Stimulated activated CD4-positive, alpha-beta T cell treated with anti-CD3 and anti-CD28 coated beads, Interleukin-15, amount 100 ng/mL, for 48 hours (primary cell): ENCODE results near the gene RHOXF2.
"Not testable (repeated sequence)": the region's sequence is repeated elsewhere in the genome, so short reads cannot be mapped to it uniquely, and the experiment has no call there.

Source experiments
- DNase-seq, 2 donors: peaks; one replicate each; pipeline ENCODE4 v3.0.0-alpha.2; 2020; ENCODE audit warnings: low read depth in 2 of 2

RHOXF2 gene

DNA sequence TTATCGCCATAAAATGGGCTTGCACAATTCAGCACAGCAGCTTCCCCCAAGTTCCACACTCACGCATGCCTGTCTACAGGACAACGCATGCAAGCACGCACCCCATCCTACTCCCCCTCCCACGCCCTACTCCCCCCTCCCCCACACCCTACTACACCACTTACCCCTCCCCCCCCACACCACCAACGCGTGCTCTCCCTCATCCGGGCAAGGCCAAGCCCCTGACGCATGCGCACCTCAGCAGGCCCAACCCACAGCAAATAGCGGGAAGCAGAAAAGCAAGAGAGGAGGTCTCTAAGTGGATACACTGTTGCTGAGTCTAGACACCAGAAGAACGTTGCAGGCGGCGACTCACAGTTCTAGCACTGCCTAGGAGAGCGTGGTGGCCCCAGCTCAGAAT, at the start of gene RHOXF2:
RHOXF2 (plus strand) TSS at position 301 of the 400 bp plus-strand sequence. CDS start 138 bp downstream, outside the sequence.
- not testable (repeated sequence) for DNase-seq

DNA sequence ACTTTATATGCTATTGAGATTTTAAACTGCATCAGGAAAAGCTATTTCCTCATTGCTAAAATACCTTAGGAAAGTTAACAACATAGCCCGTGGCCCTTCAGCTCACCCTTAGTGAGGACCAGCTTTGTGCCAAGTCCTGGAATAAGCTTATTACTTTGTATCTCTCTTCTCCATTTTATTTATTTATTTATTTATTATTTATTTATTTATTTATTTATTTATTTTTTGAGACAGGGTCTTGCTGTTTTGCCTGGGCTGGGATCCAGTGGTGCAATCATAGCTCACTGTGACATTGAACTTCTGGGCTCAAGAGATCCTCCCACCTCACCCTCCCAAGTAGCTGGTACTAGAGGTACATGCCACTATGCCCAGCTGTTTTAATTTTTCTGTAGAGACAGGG, 49.0 kb upstream of the RHOXF2 start:
- no peak for DNase-seq

GRCh38 chrX:120111611-120112010, 46.8 kb upstream of the RHOXF2 start:
- DNase-seq: no peak

- no peak for DNase-seq
These were observed 42.9 kb upstream of the RHOXF2 start, which contains the start of gene RHOXF1 for GRCh38 chrX:120115438-120115963. Gene RHOXF1 (minus strand): TSS chrX:120115913. CDS start chrX:120115862, 51 bp downstream.

GRCh38 chrX:120120223-120120622, 38.2 kb upstream of the RHOXF2 start:
- DNase-seq: no peak

DNA sequence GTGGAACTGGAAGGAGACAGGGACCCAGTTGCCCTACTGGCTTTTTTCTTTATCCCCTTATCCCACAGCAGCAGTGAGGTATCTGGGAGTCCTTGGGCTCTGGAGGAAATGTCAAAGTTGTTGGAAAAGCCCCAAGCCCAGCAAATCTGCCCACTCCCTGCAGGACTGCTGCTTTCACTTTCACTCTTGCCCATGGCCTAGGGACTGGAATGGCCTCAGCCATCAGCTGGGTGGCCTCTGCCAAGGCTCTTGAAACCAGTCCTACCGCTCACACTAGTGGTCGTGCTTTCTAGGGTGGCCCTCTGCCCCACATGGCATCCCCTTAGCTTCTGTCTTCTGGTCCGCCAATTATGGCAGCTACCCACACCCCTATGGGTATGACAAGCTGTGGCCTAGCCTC, 33.0 kb upstream of the RHOXF2 start:
- no peak for DNase-seq

DNA sequence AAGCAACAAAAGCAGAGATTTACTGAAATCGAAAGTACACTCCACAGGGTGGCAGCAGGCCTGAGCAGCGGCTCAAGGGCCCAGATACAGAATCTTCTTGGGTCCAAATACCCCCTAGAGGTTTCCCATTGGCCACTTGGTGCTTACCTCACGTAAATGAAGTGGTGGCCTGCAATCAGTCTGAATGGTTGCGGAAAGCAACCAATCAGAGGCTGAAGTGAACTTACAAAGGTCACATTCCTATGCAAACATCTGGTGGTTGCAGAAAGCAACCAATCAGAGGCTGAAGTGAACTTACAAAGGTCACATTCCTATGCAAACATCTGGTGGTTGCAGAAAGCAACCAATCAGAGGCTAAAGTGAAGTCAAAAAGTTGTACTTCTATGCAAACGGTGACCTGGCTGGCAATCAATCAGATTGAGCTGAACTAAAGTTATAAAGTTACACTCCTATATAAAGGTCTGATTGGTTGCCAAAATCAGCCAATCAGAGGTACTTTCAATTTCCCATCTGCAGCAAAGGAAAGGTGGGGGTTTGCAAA, 30.0 kb upstream of the RHOXF2 start:
- not testable (repeated sequence) for DNase-seq

DNA sequence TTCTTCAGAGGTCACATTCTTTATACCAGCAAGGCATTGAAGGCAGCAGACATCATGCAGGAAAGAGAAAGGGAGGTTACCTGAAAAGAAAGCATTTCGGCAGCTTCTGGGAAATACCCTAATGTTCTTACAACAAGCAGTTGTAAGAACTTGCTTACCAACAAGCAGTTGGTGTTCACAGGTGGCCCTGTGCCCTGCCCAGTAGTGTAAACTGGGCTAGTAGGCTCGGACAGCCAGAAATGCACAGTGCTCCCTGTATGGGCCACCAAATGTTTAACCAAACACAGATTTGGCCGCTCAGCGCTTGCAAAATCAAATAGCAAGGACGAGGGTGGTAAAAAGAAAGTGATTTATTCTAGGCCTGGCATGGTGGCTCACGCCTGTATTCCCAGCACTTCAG, 22.3 kb upstream of the RHOXF2 start:
- DNase-seq: no peak

- no peak for DNase-seq
These were observed 21.6 kb upstream of the RHOXF2 start for GRCh38 chrX:120136840-120137239.

DNA sequence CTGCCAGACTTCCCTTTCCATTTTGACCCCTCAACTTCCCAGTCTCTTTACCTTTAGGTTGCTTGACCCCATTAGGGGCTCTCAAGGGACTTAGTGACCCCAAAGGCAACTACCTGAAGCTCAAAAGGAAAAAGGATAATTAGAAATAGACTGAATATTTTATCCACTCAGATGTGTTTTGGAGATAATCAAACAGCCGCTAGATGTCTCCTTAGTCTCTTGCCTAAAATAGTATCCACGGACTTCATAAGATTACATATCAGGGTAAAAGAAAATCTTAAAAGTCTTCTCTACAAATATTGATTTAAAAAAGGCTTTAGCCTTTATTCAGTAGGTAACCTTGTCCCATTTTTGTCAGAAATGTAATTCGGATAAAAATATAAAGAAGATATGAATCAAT, 21.0 kb upstream of the RHOXF2 start:
- no peak for DNase-seq

- DNase-seq: no peak
These were observed 18.0 kb upstream of the RHOXF2 start for GRCh38 chrX:120140293-120140981.

DNA sequence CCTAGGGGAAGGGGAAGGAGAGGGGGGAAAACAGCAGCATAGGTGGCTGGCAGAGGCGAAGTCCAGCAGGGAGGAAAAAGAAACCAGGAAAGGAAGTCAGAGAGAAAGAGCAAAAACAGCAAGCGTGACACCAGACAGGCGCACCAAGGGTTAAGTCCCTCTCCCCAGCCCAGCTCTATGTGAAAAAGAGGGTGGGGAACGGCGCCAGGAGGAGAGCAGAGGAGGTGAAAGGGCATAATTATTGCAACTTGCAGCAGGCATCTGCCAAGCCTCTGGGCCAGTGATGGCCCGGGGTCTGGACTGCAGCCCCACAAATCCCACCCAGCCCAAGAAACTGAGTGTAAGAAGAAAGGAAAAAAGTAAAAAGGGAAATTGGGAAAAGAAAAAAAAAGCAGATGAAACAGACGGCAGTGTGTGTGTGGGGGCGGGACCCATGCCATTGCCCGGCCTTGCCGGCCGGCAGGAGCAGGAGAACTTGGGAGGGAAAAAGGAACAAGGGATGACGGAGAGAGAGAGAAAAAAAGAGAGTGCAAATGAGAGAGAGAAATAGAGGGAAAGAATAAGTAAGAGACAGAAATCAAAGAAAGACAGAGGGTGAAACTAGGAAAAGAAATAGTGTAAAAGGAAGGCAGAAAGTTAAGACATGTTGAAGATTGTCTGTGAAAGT, 14.1 kb upstream of the RHOXF2 start:
- DNase-seq: no peak

DNA sequence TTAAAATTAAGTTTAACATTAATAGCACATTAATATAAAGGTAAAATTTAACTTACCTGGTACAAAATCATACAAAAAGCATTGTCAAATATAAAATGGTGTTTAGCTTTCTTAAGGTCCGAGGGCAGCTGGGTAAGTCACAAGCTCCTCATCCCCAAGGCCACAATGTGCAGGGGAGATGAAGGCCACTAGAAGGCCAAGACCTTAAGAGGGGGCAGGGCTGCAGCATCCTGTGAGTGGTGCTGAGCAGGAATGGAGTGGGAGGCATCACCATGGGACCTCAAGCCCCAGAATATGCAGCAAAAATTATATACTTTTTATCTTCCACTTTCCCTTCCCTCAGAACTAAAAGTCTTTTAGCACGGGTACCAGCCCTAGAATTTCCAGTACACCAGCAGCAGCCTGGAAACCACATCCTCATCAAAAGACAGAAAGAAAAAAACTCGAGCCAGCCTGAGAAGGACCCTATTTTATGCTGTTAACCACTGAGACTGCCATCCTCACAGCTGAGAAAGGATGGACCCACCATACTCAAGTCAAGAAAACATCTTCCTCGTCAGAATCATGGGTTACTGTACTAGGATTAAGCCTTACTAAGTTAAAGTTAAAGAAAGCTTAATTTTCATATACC, 13.0 kb upstream of the RHOXF2 start:
- DNase-seq: no peak

- DNase-seq: not testable (repeated sequence)
These were observed 12.1 kb upstream of the RHOXF2 start for GRCh38 chrX:120146323-120146722.

- no peak for DNase-seq
These were observed 10.9 kb upstream of the RHOXF2 start for GRCh38 chrX:120147537-120147936.

DNA sequence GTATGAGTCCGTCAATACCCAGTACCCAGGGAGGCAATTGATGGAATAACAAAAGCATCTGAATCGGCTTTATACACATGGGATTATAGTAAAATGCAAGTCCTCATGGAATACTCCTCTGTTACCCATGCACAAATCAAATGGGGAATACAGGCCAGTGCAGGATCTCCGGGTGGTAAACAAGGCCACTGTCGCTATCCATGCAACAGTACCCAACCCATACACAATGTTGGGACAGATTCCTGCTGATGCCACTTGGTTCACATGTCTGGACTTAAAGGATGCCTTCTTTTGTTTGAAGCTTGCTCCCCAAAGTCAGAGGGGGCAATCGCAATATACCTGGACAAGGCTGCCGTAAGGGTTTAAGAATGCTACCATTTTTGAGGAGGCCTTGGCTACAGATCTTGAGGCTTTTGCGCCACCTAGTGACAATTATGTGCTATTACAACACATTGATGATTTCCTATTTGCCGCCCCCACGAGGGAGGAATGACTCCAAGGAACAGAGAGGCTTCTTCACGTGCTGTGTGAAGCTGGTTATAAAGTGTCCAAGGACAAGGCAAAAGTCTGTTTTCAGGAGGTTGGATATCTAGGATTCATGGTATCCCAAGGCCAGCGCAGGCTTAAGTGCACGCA, 8.2 kb upstream of the RHOXF2 start:
- DNase-seq: not testable (repeated sequence)

DNA sequence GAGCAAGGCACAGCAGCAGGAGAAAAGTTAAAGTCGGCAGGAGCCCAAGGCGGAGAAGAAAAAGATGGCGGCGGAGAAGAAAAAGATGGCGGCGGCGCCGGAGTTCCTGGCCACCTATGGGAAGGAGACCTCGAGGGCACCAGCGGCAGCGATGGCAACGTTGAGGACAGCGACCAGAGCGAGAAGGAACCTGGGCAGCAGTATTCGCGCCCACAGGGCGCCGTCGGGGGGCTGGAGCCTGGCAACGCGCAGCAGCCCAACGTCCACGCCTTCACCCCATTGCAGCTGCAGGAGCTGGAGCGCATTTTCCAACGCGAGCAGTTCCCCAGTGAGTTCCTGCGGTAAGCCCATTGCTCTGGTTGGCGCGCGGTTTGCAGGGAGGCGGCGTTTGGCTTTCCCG, 673 bp downstream of the RHOXF2 start:
- DNase-seq: not testable (repeated sequence)

DNA sequence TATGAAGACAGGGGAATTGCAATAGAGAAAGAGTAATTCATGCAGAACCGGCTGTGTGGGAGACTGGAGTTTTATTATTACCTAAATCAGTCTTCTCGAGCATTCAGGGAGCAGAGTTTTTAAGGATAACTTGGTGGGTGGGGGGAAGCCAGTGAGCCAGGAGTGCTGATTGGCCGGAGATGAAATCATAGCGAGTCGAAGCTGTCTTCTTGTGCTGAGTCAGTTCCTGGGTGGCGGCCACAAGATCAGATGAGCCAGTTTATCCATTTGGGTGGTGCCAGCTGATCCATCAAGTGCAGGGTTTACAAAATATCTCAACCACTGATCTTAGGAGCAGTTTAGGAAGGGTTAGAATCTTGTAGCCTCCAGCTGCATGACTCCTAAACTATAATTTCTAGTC, 34.8 kb downstream of the RHOXF2 start:
- not testable (repeated sequence) for DNase-seq

DNA sequence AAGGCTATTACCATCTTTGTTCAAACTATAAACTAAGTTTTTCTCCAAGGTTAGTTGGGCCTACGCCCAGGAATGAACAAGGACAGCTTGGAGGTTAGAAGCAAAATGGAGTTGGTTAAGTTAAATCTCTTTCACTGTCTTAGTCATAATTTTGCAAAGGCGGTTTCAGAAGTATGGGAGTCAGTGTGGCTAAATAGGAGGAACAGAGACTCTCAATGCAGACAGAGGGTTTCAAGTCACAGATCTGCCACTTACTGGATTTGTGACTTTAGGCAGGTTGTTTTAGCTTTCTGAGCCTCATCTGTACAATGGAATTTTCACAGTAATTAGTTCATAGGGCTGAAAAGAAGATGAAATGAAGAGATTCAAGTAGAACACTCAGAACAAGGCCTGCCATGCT, 35.3 kb downstream of the RHOXF2 start:
- not testable (repeated sequence) for DNase-seq

DNA sequence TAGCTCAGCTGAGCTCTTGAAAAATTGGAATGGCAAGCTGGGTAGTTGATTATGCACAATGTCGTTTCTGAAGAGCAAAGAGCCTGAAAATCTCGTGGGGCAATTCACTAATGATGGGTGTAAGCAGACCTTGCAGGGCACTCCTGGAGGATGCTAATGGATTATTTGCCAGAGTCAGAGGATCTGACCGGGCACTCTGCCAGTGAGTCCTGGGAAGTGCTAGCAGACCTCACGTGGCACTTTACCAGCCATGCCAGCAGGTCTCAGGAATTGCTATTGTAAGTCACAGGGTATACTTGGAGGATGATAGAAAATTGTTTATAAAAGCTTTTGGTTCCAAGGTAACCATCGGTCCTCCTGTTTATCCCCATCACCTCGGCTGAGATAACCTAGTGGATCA, 37.4 kb downstream of the RHOXF2 start:
- DNase-seq: not testable (repeated sequence)

- DNase-seq: not testable (repeated sequence)
These were observed 38.3 kb downstream of the RHOXF2 start for GRCh38 chrX:120196626-120197283.
